ENCODE measurements around the gene KIF2A. TPM values are rescaled to one million over a fixed set of nuclear protein-coding genes. Genes with fewer than 3 reads are reported as not detected.

Gene KIF2A
- total and polyA plus RNA-seq, 9 of the 15 experiments (the other 6 are each of a cell fraction or from before 2014, with no cell fraction given) = 42.6 to 126 (median 77.6) TPM

DNA sequence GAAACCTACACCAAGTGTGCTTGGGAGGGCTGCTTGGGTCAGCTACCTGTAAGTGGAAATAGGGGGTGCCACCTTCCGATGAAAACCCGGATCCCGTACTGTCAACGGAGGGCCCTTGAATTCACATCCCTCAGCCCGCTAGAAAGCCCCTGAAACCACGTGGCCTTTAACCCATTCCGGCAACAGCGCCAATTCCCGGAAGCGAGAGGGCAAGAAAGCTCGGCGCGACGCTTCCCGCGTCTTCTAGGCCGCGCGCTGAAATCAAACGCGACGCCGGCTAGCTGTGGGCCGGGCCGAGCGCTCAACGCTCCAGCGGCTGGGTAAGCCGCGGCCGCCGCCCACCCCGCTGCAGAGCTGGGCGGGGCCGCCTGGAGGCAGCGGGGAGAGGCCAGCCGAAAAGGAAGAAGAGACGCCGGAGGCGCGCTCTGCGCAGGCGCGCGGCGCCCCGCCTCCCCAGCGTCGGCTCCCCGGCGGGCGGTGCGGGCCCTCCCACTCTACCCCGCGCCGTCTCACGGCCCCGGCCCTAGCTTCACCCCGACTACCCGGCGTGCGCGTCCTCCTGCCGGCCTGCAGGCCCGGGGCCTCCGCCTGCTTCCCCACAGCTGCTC lies at the start of gene KIF2A (continued):
- TF ChIP-seq, protein P1, sequence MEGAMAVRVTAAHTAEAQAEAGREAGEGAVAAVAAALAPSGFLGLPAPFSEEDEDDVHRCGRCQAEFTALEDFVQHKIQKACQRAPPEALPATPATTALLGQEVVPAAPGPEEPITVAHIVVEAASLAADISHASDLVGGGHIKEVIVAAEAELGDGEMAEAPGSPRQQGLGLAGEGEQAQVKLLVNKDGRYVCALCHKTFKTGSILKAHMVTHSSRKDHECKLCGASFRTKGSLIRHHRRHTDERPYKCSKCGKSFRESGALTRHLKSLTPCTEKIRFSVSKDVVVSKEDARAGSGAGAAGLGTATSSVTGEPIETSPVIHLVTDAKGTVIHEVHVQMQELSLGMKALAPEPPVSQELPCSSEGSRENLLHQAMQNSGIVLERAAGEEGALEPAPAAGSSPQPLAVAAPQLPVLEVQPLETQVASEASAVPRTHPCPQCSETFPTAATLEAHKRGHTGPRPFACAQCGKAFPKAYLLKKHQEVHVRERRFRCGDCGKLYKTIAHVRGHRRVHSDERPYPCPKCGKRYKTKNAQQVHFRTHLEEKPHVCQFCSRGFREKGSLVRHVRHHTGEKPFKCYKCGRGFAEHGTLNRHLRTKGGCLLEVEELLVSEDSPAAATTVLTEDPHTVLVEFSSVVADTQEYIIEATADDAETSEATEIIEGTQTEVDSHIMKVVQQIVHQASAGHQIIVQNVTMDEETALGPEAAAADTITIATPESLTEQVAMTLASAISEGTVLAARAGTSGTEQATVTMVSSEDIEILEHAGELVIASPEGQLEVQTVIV (CRISPR knock-in tag; IDR thresholded peaks at IDR 0.05; ENCODE audit: borderline replicate concordance) = no peak
- peak; percentile 92 for TF ChIP-seq ELF4 (CRISPR knock-in tag; IDR thresholded peaks at IDR 0.05)
- TF ChIP-seq ZNF324 (CRISPR knock-in tag; IDR thresholded peaks at IDR 0.05) = no peak
- TF ChIP-seq, protein P2, sequence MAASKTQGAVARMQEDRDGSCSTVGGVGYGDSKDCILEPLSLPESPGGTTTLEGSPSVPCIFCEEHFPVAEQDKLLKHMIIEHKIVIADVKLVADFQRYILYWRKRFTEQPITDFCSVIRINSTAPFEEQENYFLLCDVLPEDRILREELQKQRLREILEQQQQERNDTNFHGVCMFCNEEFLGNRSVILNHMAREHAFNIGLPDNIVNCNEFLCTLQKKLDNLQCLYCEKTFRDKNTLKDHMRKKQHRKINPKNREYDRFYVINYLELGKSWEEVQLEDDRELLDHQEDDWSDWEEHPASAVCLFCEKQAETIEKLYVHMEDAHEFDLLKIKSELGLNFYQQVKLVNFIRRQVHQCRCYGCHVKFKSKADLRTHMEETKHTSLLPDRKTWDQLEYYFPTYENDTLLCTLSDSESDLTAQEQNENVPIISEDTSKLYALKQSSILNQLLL (CRISPR knock-in tag; IDR thresholded peaks at IDR 0.05; ENCODE audit: borderline replicate concordance) = no peak
- TF ChIP-seq SAP30 (IDR thresholded peaks at IDR 0.05; ENCODE audit: borderline replicate concordance, insufficient read depth, low read depth, low read length, poor library complexity, severe bottlenecking) = peak; percentile 83
- TF ChIP-seq TAF7 (tag; IDR thresholded peaks at IDR 0.05) = no peak
- TF ChIP-seq, protein P3, sequence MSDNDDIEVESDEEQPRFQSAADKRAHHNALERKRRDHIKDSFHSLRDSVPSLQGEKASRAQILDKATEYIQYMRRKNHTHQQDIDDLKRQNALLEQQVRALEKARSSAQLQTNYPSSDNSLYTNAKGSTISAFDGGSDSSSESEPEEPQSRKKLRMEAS (CRISPR knock-in tag; IDR thresholded peaks at IDR 0.05) = peak; percentile 99
- TF ChIP-seq ZNF232 (CRISPR knock-in tag; IDR thresholded peaks at IDR 0.05) = no peak; the same call in 1 of the 2 replicates
- no peak for TF ChIP-seq CBX5 (IDR thresholded peaks at IDR 0.05; ENCODE audit: borderline replicate concordance, low read depth)
- TF ChIP-seq SRSF9 (IDR thresholded peaks at IDR 0.05; ENCODE audit: borderline replicate concordance, low read depth, low read length) = no peak
- no peak for TF ChIP-seq TAL1 (IDR thresholded peaks at IDR 0.05)
- TF ChIP-seq, protein P4, sequence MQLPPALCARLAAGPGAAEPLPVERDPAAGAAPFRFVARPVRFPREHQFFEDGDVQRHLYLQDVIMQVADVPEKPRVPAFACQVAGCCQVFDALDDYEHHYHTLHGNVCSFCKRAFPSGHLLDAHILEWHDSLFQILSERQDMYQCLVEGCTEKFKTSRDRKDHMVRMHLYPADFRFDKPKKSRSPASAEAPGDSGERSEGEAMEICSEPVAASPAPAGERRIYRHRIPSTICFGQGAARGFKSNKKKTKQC (CRISPR knock-in tag; IDR thresholded peaks at IDR 0.05) = peak; percentile 93
- TF ChIP-seq KLF16 (IDR thresholded peaks at IDR 0.05) = no peak
- peak; percentile 90 for TF ChIP-seq HMGN3 (IDR thresholded peaks at IDR 0.05; ENCODE audit: borderline replicate concordance, extremely low read depth, insufficient read length, low read depth, low read length)
- peak; percentile 71; the same call in 1 of the 2 replicates for TF ChIP-seq ZNF668 (CRISPR knock-in tag; IDR thresholded peaks at IDR 0.05)
- TF ChIP-seq RFX1 (IDR thresholded peaks at IDR 0.05) = no peak
- TF ChIP-seq, protein P5, sequence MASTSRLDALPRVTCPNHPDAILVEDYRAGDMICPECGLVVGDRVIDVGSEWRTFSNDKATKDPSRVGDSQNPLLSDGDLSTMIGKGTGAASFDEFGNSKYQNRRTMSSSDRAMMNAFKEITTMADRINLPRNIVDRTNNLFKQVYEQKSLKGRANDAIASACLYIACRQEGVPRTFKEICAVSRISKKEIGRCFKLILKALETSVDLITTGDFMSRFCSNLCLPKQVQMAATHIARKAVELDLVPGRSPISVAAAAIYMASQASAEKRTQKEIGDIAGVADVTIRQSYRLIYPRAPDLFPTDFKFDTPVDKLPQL (IDR thresholded peaks at IDR 0.05; ENCODE audit: extremely low read depth, insufficient read length) = no peak
- peak; percentile 81; the same call in 1 of the 2 replicates for TF ChIP-seq GTF2E2 (tag; IDR thresholded peaks at IDR 0.05)
- peak; percentile 42; the same call in 1 of the 2 replicates for TF ChIP-seq MXI1 (IDR thresholded peaks at IDR 0.05; ENCODE audit: low read depth, low read length)
- TF ChIP-seq NFIC (IDR thresholded peaks at IDR 0.05) = no peak
- TF ChIP-seq, protein P6, sequence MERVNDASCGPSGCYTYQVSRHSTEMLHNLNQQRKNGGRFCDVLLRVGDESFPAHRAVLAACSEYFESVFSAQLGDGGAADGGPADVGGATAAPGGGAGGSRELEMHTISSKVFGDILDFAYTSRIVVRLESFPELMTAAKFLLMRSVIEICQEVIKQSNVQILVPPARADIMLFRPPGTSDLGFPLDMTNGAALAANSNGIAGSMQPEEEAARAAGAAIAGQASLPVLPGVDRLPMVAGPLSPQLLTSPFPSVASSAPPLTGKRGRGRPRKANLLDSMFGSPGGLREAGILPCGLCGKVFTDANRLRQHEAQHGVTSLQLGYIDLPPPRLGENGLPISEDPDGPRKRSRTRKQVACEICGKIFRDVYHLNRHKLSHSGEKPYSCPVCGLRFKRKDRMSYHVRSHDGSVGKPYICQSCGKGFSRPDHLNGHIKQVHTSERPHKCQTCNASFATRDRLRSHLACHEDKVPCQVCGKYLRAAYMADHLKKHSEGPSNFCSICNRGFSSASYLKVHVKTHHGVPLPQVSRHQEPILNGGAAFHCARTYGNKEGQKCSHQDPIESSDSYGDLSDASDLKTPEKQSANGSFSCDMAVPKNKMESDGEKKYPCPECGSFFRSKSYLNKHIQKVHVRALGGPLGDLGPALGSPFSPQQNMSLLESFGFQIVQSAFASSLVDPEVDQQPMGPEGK (CRISPR knock-in tag; IDR thresholded peaks at IDR 0.05; ENCODE audit: borderline replicate concordance) = no peak
